Embryonic facial prominence (tissue), 1 donor: ENCODE measurements around the gene TNFRSF17.

Experiments used
- DNase-seq: peaks from one replicate; pipeline ENCODE4 v3.0.0-alpha.2; 2016; ENCODE audit errors: extremely low spot score

TNFRSF17 gene

GRCh38 chr16:12002447-12003006 lies 37.5 kb downstream of the TNFRSF17 start:
- no peak for DNase-seq

GRCh38 chr16:12006637-12007036 lies 41.6 kb downstream of the TNFRSF17 start:
- DNase-seq, result no peak

GRCh38 chr16:12009462-12009861 lies 44.5 kb downstream of the TNFRSF17 start:
- DNase-seq, result no peak

- DNase-seq, result no peak
These were observed 44.9 kb downstream of the TNFRSF17 start for GRCh38 chr16:12009922-12010321.

- no peak for DNase-seq
These were observed 45.6 kb downstream of the TNFRSF17 start for GRCh38 chr16:12010388-12011251.

GRCh38 chr16:12011565-12011964 lies 46.6 kb downstream of the TNFRSF17 start:
- DNase-seq, result no peak

GRCh38 chr16:12016291-12016947 lies 51.4 kb downstream of the TNFRSF17 start:
- no peak for DNase-seq

- no peak for DNase-seq
These were observed 52.5 kb downstream of the TNFRSF17 start for GRCh38 chr16:12017558-12017957.
